H9 (cell line): ENCODE results near the gene GABRB2. TPM values are rescaled to one million over a fixed set of nuclear protein-coding genes. Genes with fewer than 3 reads are reported as not detected.

ENCODE experiments used
- DNase-seq: peaks from one replicate; pipeline ENCODE4 v3.0.0-alpha.2; 2017
- H2AFZ ChIP-seq: one replicate; pipeline ENCODE4 v1.6.1; 2013; ENCODE audit warnings: mild to moderate bottlenecking, low read length, control low read depth, moderate library complexity
- H2AK5ac ChIP-seq: 2 replicates; pipeline ENCODE4 v1.6.1; 2013; ENCODE audit warnings: low read length, control low read depth, mixed read lengths; ENCODE audit not compliant: insufficient read length
- H2BK120ac ChIP-seq: one replicate; pipeline ENCODE4 v1.6.1; 2013; ENCODE audit warnings: low read depth, mild to moderate bottlenecking, low read length, control low read depth, inconsistent platforms; ENCODE audit not compliant: poor library complexity, severe bottlenecking
- H2BK12ac ChIP-seq: 2 replicates; pipeline ENCODE4 v1.6.1; 2013; ENCODE audit warnings: low read length, control low read depth, mixed read lengths, low read depth; ENCODE audit not compliant: insufficient read length
- H2BK15ac ChIP-seq: 2 replicates; pipeline ENCODE4 v1.6.1; 2013; ENCODE audit warnings: low read depth, low read length, control low read depth
- H2BK20ac ChIP-seq: one replicate; pipeline ENCODE4 v1.6.1; 2013; ENCODE audit warnings: low read depth, mild to moderate bottlenecking, low read length, control low read depth, inconsistent platforms; ENCODE audit not compliant: poor library complexity, severe bottlenecking
- H2BK5ac ChIP-seq: 2 replicates; pipeline ENCODE4 v1.6.1; 2013; ENCODE audit warnings: low read length, control low read depth, mixed read lengths; ENCODE audit not compliant: insufficient read length
- H3K14ac ChIP-seq: 2 replicates; pipeline ENCODE4 v1.6.1; 2013; ENCODE audit warnings: low read length, control low read depth; ENCODE audit not compliant: insufficient read depth
- H3K18ac ChIP-seq: 2 replicates; pipeline ENCODE4 v1.6.1; 2013; ENCODE audit warnings: low read depth, mild to moderate bottlenecking, mixed read lengths, low read length, control low read depth; ENCODE audit not compliant: insufficient read length
- H3K23ac ChIP-seq: 2 replicates; pipeline ENCODE4 v1.6.1; 2013; ENCODE audit warnings: low read length, control low read depth, mixed read lengths, low read depth; ENCODE audit not compliant: insufficient read length
- H3K23me2 ChIP-seq: 2 replicates; pipeline ENCODE4 v1.6.1; 2013; ENCODE audit warnings: low read depth, mild to moderate bottlenecking, mixed read lengths, low read length, control low read depth; ENCODE audit not compliant: insufficient read length, poor library complexity, severe bottlenecking
- H3K27ac ChIP-seq: 2 replicates; pipeline ENCODE4 v1.5.1; 2013; ENCODE audit warnings: low read length, control low read depth, mixed read lengths, low read depth; ENCODE audit not compliant: insufficient read length
- H3K27me3 ChIP-seq: 2 replicates; pipeline ENCODE4 v1.6.1; 2013; ENCODE audit warnings: low read length, control low read depth, inconsistent platforms; ENCODE audit not compliant: insufficient read depth
- H3K4ac ChIP-seq: 2 replicates; pipeline ENCODE4 v1.6.1; 2013; ENCODE audit warnings: low read depth, mild to moderate bottlenecking, control low read depth, inconsistent platforms, low read length, moderate library complexity
- H3K4me1 ChIP-seq: 2 replicates; pipeline ENCODE4 v1.6.1; 2013; ENCODE audit warnings: low read length, control low read depth, inconsistent platforms; ENCODE audit not compliant: insufficient read depth
- H3K4me2 ChIP-seq: 2 replicates; pipeline ENCODE4 v1.6.1; 2013; ENCODE audit warnings: low read length, control low read depth, mixed read lengths; ENCODE audit not compliant: insufficient read length, insufficient read depth
- H3K56ac ChIP-seq: 2 replicates; pipeline ENCODE4 v1.6.1; 2013; ENCODE audit warnings: low read depth, mild to moderate bottlenecking, mixed read lengths, low read length, control low read depth; ENCODE audit not compliant: insufficient read length
- H3K79me1 ChIP-seq: 2 replicates; pipeline ENCODE4 v1.6.1; 2013; ENCODE audit warnings: low read depth, mild to moderate bottlenecking, moderate library complexity, low read length, control low read depth, inconsistent platforms; ENCODE audit not compliant: insufficient read depth, poor library complexity, severe bottlenecking
- H3K79me2 ChIP-seq: 2 replicates; pipeline ENCODE4 v1.6.1; 2013; ENCODE audit warnings: low read length, control low read depth, inconsistent platforms; ENCODE audit not compliant: insufficient read depth
- H3K9ac ChIP-seq: 2 replicates; pipeline ENCODE4 v1.6.1; 2013; ENCODE audit warnings: low read length, control low read depth, mixed read lengths; ENCODE audit not compliant: insufficient read length; ENCODE audit errors: extremely low read depth
- H3K9me3 ChIP-seq: one replicate; pipeline ENCODE4 v1.6.1; 2013; ENCODE audit warnings: low read depth, low read length, inconsistent platforms; ENCODE audit not compliant: control insufficient read depth
- H3T11ph ChIP-seq: one replicate; pipeline ENCODE4 v1.6.1; 2013; ENCODE audit warnings: mild to moderate bottlenecking, low read length, control low read depth, inconsistent platforms
- H4K20me1 ChIP-seq: one replicate; pipeline ENCODE4 v1.6.1; 2013; ENCODE audit not compliant: control insufficient read depth, insufficient read length, insufficient read depth
- H4K5ac ChIP-seq: 2 replicates; pipeline ENCODE4 v1.6.1; 2013; ENCODE audit warnings: low read depth, mild to moderate bottlenecking, mixed read lengths, low read length, control low read depth; ENCODE audit not compliant: insufficient read length
- H4K8ac ChIP-seq: replicated peaks from 2 replicates; pipeline ENCODE4 v1.6.1; 2013; ENCODE audit warnings: low read length, control low read depth, mixed read lengths, low read depth; ENCODE audit not compliant: insufficient read length
- H4K91ac ChIP-seq: 2 replicates; pipeline ENCODE4 v1.6.1; 2013; ENCODE audit warnings: low read depth, mild to moderate bottlenecking, moderate library complexity, mixed read lengths, low read length, control low read depth; ENCODE audit not compliant: insufficient read length
- H3K27ac Mint-ChIP-seq, 3 experiments: 2 replicates in 2 of 3; 3 replicates in 1 of 3; pipeline ENCODE4 v1.8.0; 2020 to 2021; ENCODE audit warnings: mixed read lengths in 3 of 3, mild to moderate bottlenecking in 1 of 3, moderate library complexity in 1 of 3
- H3K27me3 Mint-ChIP-seq: 2 replicates; pipeline ENCODE4 v1.8.0; 2021; ENCODE audit warnings: low read depth, mild to moderate bottlenecking, moderate library complexity, mixed read lengths
- H3K36me3 Mint-ChIP-seq, 3 experiments: 2 replicates in 2 of 3; 3 replicates in 1 of 3; pipeline ENCODE4 v1.8.0; 2020 to 2021; ENCODE audit warnings: low read depth in 3 of 3, mixed read lengths in 3 of 3; ENCODE audit not compliant: insufficient read depth in 1 of 3
- H3K4me1 Mint-ChIP-seq, 2 experiments: 2 replicates each; pipeline ENCODE4 v1.8.0; 2020; ENCODE audit warnings: mixed read lengths in 2 of 2
- H3K4me3 Mint-ChIP-seq, 2 experiments: 2 replicates in 1 of 2; 3 replicates in 1 of 2; pipeline ENCODE4 v1.8.0; 2020 to 2021; ENCODE audit warnings: mild to moderate bottlenecking in 2 of 2, mixed read lengths in 2 of 2, moderate library complexity in 1 of 2
- H3K9me3 Mint-ChIP-seq, 2 experiments: 2 replicates in 1 of 2; 3 replicates in 1 of 2; pipeline ENCODE4 v1.8.0; 2020; ENCODE audit warnings: mild to moderate bottlenecking in 2 of 2, mixed read lengths in 2 of 2, moderate library complexity in 1 of 2
- WGBS: extraction: QIAGEN DNeasy Blood & Tissue Kit; methylation state at CpG from one replicate; pipeline ENCODE4 v1.1.7; 2013; ENCODE audit warnings: missing lambda C conversion rate, low lambda C conversion rate, mixed read lengths; ENCODE audit not compliant: insufficient read length; ENCODE audit errors: extremely low coverage; 5-methylcytosine and 5-hydroxymethylcytosine counted together
- total RNA-seq: library from RNA; stranded (reverse); gene quantifications from 2 replicates; pipeline ENCODE4 v1.2.1, GENCODE V29; 2021
- TF ChIP-seq, protein P1 (sequence below): fragments of 200-600 bp; sonication (generic); conservative IDR thresholded peaks from 3 replicates; pipeline ENCODE4 v1.8.0; 2021; ENCODE audit warnings: antibody characterized with exemption, mild to moderate bottlenecking

The GABRB2 gene
- total RNA-seq, 1 experiment from 2014 or later, result 0.20 TPM

DNA sequence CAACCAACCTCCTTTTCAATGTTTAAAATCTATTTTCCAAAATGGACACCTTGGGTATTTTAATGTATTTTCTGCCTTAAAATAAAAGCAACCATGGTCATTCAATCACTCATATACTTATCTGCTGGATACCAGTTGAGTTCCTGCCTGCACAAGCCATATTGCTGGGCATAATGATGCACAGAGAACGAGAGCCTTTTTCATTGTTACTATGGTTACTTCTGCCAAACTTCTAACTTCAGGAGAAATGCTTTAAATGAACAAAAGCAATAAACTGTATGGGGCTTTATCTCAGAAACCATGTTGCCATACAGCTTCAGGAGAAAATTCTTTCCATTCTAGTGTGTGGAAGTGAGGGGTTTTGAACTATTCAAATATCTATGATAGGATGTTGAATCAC is 269.5 kb downstream of the GABRB2 start:
- peaks cover 2 to 8% (median 8%) of the 10 kb centered on the region in 3 experiments; a peak in 5 of 7 replicates for H3K36me3 Mint-ChIP-seq
- Histone ChIP-seq H2AK5ac (no peak overlapping the region), H2BK120ac (no peak overlapping the region), H2BK15ac (no peak overlapping the region), H3K9me3 (no peaks in the 10 kb centered on the region), H4K5ac (no peak overlapping the region), H3T11ph (no peak overlapping the region), H3K79me1 (no peaks in the 10 kb centered on the region), H3K9ac (no peak overlapping the region), H3K79me2 (no peaks in the 10 kb centered on the region), H3K14ac (no peak overlapping the region), H3K27me3 (no peaks in the 10 kb centered on the region), H2BK20ac (no peak overlapping the region), H3K18ac (no peak overlapping the region), H3K56ac (no peak overlapping the region), H2BK12ac (no peak overlapping the region), H4K20me1 (no peaks in the 10 kb centered on the region), H3K23me2 (peaks cover 3% of the 10 kb centered on the region), H2BK5ac (no peak overlapping the region), H4K91ac (no peak overlapping the region), H3K27ac (no peak overlapping the region), H3K4me1 (peaks cover 2% of the 10 kb centered on the region; the same call in 1 of the 2 replicates), H3K23ac (no peak overlapping the region), H3K4ac (no peak overlapping the region), H4K8ac (no peak overlapping the region), H3K4me2 (no peak overlapping the region), H2AFZ (no peak overlapping the region)
- TF ChIP-seq, protein P1, sequence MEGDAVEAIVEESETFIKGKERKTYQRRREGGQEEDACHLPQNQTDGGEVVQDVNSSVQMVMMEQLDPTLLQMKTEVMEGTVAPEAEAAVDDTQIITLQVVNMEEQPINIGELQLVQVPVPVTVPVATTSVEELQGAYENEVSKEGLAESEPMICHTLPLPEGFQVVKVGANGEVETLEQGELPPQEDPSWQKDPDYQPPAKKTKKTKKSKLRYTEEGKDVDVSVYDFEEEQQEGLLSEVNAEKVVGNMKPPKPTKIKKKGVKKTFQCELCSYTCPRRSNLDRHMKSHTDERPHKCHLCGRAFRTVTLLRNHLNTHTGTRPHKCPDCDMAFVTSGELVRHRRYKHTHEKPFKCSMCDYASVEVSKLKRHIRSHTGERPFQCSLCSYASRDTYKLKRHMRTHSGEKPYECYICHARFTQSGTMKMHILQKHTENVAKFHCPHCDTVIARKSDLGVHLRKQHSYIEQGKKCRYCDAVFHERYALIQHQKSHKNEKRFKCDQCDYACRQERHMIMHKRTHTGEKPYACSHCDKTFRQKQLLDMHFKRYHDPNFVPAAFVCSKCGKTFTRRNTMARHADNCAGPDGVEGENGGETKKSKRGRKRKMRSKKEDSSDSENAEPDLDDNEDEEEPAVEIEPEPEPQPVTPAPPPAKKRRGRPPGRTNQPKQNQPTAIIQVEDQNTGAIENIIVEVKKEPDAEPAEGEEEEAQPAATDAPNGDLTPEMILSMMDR, result no peak
- H3K9me3 Mint-ChIP-seq, result peaks cover 4 to 10% of the 10 kb centered on the region in 2 experiments; a peak in 4 of 5 replicates
- H3K4me1 Mint-ChIP-seq, result peaks cover 10 to 12% of the 10 kb centered on the region in 2 experiments
- H3K27me3 Mint-ChIP-seq, result peaks cover 1% of the 10 kb centered on the region; the same call in 1 of the 2 replicates
- no CpG with 5 or more reads among the region's 1 CpG for whole genome bisulfite sequencing
- no peak for DNase-seq
- no peak overlapping the region for H3K27ac Mint-ChIP-seq
- H3K4me3 Mint-ChIP-seq, result no peak overlapping the region
